ENCODE results near the gene PDGFB.

DNA sequence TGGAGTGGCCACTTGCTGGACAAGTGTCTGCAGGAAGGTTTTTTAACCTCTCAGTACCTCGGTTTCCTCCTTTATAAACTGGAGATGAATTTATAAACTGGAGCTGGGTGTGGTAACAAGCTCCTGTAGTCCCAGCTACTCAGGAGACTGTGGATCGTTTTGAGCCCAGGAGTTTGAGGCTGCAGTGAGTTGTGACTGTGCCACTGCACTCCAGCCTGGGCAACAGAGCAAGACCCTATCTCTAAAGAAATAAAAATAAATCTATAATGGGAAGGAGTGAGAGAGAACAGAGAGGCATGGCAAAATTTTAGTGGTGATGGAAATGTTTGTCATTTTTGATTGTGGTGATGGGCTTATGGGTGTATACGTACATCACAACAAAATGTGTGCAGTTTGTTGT is 1.4 kb upstream of the PDGFB start:
- TF ChIP-seq, protein P1, sequence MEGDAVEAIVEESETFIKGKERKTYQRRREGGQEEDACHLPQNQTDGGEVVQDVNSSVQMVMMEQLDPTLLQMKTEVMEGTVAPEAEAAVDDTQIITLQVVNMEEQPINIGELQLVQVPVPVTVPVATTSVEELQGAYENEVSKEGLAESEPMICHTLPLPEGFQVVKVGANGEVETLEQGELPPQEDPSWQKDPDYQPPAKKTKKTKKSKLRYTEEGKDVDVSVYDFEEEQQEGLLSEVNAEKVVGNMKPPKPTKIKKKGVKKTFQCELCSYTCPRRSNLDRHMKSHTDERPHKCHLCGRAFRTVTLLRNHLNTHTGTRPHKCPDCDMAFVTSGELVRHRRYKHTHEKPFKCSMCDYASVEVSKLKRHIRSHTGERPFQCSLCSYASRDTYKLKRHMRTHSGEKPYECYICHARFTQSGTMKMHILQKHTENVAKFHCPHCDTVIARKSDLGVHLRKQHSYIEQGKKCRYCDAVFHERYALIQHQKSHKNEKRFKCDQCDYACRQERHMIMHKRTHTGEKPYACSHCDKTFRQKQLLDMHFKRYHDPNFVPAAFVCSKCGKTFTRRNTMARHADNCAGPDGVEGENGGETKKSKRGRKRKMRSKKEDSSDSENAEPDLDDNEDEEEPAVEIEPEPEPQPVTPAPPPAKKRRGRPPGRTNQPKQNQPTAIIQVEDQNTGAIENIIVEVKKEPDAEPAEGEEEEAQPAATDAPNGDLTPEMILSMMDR (IDR thresholded peaks at IDR 0.05) = no peak
- TF ChIP-seq POLR2A (IDR thresholded peaks at IDR 0.05) = no peak

Data from upper lobe of left lung (tissue), 4 donors.